Measurements from ENCODE around the gene MTERF4. TPM values are rescaled to one million over a fixed set of nuclear protein-coding genes. Genes with fewer than 3 reads are reported as not detected.

Gene MTERF4
- total and polyA plus RNA-seq, 11 donors: 16.4 to 29.1 (median 23.0) TPM

GRCh38 chr2:241129086-241129871 is 27.2 kb upstream of the MTERF4 start:
- ATAC-seq: no peak
- intact Hi-C loops (cut with DNase I): no loop called here
- H3K9me3 ChIP-seq: no peaks in the 10 kb centered on the region
- DNase-seq: no peak
- H3K36me3 ChIP-seq: no peaks in the 10 kb centered on the region
- H3K27me3 ChIP-seq: no peaks in the 10 kb centered on the region
- H3K4me1 ChIP-seq: no peaks in the 10 kb centered on the region
- H3K27ac ChIP-seq: no peak overlapping the region
- H3K4me3 ChIP-seq: no peak overlapping the region
- 84 to 94% (median 91%) methylated on average over 12 of the region's 12 CpGs for WGBS, 4 donors
- TF ChIP-seq CTCF (IDR thresholded peaks at IDR 0.05): no peak
- TF ChIP-seq POLR2A (IDR thresholded peaks at IDR 0.05): no peak

GRCh38 chr2:241128266-241128665 is 26.2 kb upstream of the MTERF4 start:
- Histone ChIP-seq H3K36me3 (no peaks in the 10 kb centered on the region), H3K4me3 (no peak overlapping the region), H3K27me3 (no peaks in the 10 kb centered on the region), H3K4me1 (no peaks in the 10 kb centered on the region), H3K27ac (no peak overlapping the region), H3K9me3 (no peaks in the 10 kb centered on the region)
- 93 to 97% (median 97%) methylated on average over 8 of the region's 8 CpGs for WGBS, 4 donors
- intact Hi-C loops (cut with DNase I): no loop called here
- DNase-seq (no peak), ATAC-seq (no peak)
- no peak for TF ChIP-seq POLR2A (IDR thresholded peaks at IDR 0.05)
- no peak for TF ChIP-seq CTCF (IDR thresholded peaks at IDR 0.05)

- TF ChIP-seq CTCF (IDR thresholded peaks at IDR 0.05): no peak
- no peak for TF ChIP-seq POLR2A (IDR thresholded peaks at IDR 0.05)
- DNase-seq (no peak), ATAC-seq (no peak)
- H3K27ac ChIP-seq: no peak overlapping the region
- no peaks in the 10 kb centered on the region for H3K9me3 ChIP-seq
- WGBS, 4 donors: 94 to 97% (median 95%) methylated on average over 4 to 18 of the region's 18 CpGs
- H3K27me3 ChIP-seq: no peaks in the 10 kb centered on the region
- H3K4me3 ChIP-seq: no peak overlapping the region
- intact Hi-C loops (cut with DNase I): no loop called here
- H3K36me3 ChIP-seq: peaks cover 0 to 3% (median 0%) of the 10 kb centered on the region in 9 donors
- H3K4me1 ChIP-seq: no peaks in the 10 kb centered on the region
Measured at GRCh38 chr2:241126771-241127202, 24.7 kb upstream of the MTERF4 start.

- Histone ChIP-seq H3K4me3 (no peak overlapping the region), H3K27ac (no peak overlapping the region), H3K27me3 (no peaks in the 10 kb centered on the region), H3K4me1 (no peaks in the 10 kb centered on the region), H3K36me3 (peaks cover 0 to 3% (median 0%) of the 10 kb centered on the region in 9 donors), H3K9me3 (no peaks in the 10 kb centered on the region)
- WGBS, 4 donors: 89 to 95% (median 93%) methylated on average over 11 to 21 of the region's 21 CpGs
- DNase-seq (no peak), ATAC-seq (no peak)
- intact Hi-C loops (cut with DNase I): no loop called here
- TF ChIP-seq POLR2A (IDR thresholded peaks at IDR 0.05) (no peak), CTCF (IDR thresholded peaks at IDR 0.05) (no peak)
Measured at GRCh38 chr2:241126201-241126611, 24.1 kb upstream of the MTERF4 start.
